GM23248 (cell line): ENCODE results near the gene DIRAS2. TPM values are rescaled to one million over a fixed set of nuclear protein-coding genes. Genes with fewer than 3 reads are reported as not detected.

Experiments
- DNase-seq: peaks from one replicate; pipeline ENCODE4 v3.0.0-alpha.2; 2015
- H2AFZ ChIP-seq: fragments of 200-600 bp; sonication (generic); 2 replicates; pipeline ENCODE4 v1.6.1; 2016; ENCODE audit warnings: antibody characterized with exemption
- H3F3A ChIP-seq: fragments of 200-600 bp; sonication (generic); 2 replicates; pipeline ENCODE4 v1.6.1; 2016; ENCODE audit warnings: mild to moderate bottlenecking, antibody characterized with exemption, mixed run types; ENCODE audit not compliant: insufficient read depth
- H3K27ac ChIP-seq: fragments of 200-600 bp; sonication (generic); 2 replicates; pipeline ENCODE4 v1.5.1; 2016; ENCODE audit warnings: mild to moderate bottlenecking
- H3K27me3 ChIP-seq: fragments of 200-600 bp; sonication (generic); replicated peaks from 2 replicates; pipeline ENCODE4 v1.6.1; 2016; ENCODE audit warnings: mild to moderate bottlenecking; ENCODE audit not compliant: insufficient read depth
- H3K36me3 ChIP-seq: fragments of 200-600 bp; sonication (generic); 2 replicates; pipeline ENCODE4 v1.6.1; 2016; ENCODE audit warnings: low read depth, mild to moderate bottlenecking
- H3K4me1 ChIP-seq: fragments of 200-600 bp; sonication (generic); 2 replicates; pipeline ENCODE4 v1.6.1; 2016; ENCODE audit warnings: mild to moderate bottlenecking; ENCODE audit not compliant: insufficient read depth
- H3K4me2 ChIP-seq: fragments of 200-600 bp; sonication (generic); one replicate; pipeline ENCODE4 v1.6.1; 2016; ENCODE audit warnings: mild to moderate bottlenecking; ENCODE audit not compliant: unreplicated experiment
- H3K4me3 ChIP-seq: fragments of 200-600 bp; sonication (generic); 2 replicates; pipeline ENCODE4 v1.5.1; 2016; ENCODE audit warnings: mild to moderate bottlenecking
- H3K79me2 ChIP-seq: fragments of 200-600 bp; sonication (generic); 2 replicates; pipeline ENCODE4 v1.6.1; 2016; ENCODE audit warnings: mild to moderate bottlenecking; ENCODE audit not compliant: insufficient read depth
- H3K9ac ChIP-seq: fragments of 200-600 bp; sonication (generic); 2 replicates; pipeline ENCODE4 v1.6.1; 2016; ENCODE audit warnings: mild to moderate bottlenecking
- H3K9me2 ChIP-seq: fragments of 200-600 bp; sonication (generic); 2 replicates; pipeline ENCODE4 v1.6.1; 2016; ENCODE audit warnings: mixed run types, mild to moderate bottlenecking, moderate library complexity; ENCODE audit not compliant: insufficient read depth
- H3K9me3 ChIP-seq: fragments of 200-600 bp; sonication (generic); one replicate; pipeline ENCODE4 v1.6.1; 2017; ENCODE audit warnings: low read depth
- H4K20me1 ChIP-seq: fragments of 200-600 bp; sonication (generic); 2 replicates; pipeline ENCODE4 v1.6.0; 2016; ENCODE audit not compliant: insufficient read depth
- EZH2 ChIP-seq: fragments of 200-600 bp; sonication (generic); IDR thresholded peaks from 2 replicates; pipeline ENCODE4 v1.6.1; 2018; ENCODE audit warnings: antibody characterized with exemption, mild to moderate bottlenecking; ENCODE audit not compliant: insufficient read depth, poor library complexity, severe bottlenecking
- EZH2phosphoT487 ChIP-seq: fragments of 200-600 bp; sonication (generic); IDR thresholded peaks from 2 replicates; pipeline ENCODE4 v1.6.1; 2018; ENCODE audit warnings: antibody characterized with exemption, moderate library complexity, mild to moderate bottlenecking, low read depth; ENCODE audit not compliant: insufficient read depth
- WGBS, 2 experiments: methylation state at CpG; one replicate each; pipeline ENCODE4 v1.1.6; 2015 to 2017; ENCODE audit warnings: low lambda C conversion rate in 2 of 2, low coverage in 1 of 2; ENCODE audit errors: missing lambda C conversion rate in 2 of 2; 5-methylcytosine and 5-hydroxymethylcytosine counted together
- in situ Hi-C: fragments of 300-500 bp; cut with MboI; formaldehyde crosslinking; loops from 2 replicates; pipeline ENCODE4 v1.15.0; 2020
- polyA plus RNA-seq: library from polyadenylated mRNA; unstranded; fragments of >200 nt; fragmentation: Nextera tagmentation; extraction: Ambion mirVana; gene quantifications from 2 replicates; pipeline ENCODE4 v1.2.1, GENCODE V29; 2016
- total RNA-seq: library from RNA; depleted of rRNA; stranded (reverse); fragments of >200 nt; shearing (Covaris generic); gene quantifications from 2 replicates; pipeline ENCODE4 v1.2.3, GENCODE V29; 2014; rRNA removed

Gene DIRAS2
- total and polyA plus RNA-seq, 2 experiments from 2014 or later, result not detected

DNA sequence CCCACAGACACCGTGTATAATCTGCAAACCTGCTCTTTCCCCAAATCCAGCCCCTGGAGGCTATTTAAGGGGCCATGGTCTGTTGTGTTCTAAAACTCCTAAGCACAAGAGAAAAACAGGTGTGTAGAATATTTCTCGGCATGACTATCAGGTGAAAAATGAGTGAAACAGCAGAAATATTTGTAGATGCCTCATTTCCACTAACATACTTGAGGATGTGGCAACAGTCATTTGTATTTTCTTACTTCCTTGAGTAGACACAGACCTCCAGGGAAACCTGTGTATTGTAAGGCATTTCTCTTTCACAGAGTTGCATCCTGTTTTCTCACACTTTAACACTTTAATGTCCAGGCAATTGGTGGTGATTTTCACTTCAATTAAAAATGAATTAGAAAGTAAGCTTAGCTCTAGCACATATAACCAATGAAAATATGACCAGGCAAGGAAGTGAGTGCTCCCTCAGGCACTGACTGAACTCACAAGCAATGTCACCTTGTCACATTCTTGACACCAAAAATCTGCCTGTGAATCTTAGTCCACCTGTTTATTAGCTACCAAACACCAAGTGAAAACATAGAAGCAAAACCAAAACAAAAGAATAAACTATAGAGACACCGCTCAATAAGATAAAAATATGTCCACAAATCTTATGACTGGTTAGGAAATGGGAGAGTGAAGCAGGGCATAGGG, 64.4 kb downstream of the DIRAS2 start:
- no peak overlapping the region for H3K27ac ChIP-seq
- H3K9ac ChIP-seq, result no peak overlapping the region
- no peaks in the 10 kb centered on the region for H3K36me3 ChIP-seq
- no peaks in the 10 kb centered on the region for H3K4me1 ChIP-seq
- H3K79me2 ChIP-seq, result no peaks in the 10 kb centered on the region
- no peaks in the 10 kb centered on the region for H3F3A ChIP-seq
- H3K9me3 ChIP-seq, result no peaks in the 10 kb centered on the region
- no peaks in the 10 kb centered on the region for H4K20me1 ChIP-seq
- no peak overlapping the region for H3K4me2 ChIP-seq
- no peaks in the 10 kb centered on the region for H3K9me2 ChIP-seq
- no peak overlapping the region for H3K4me3 ChIP-seq
- no peak for DNase-seq
- WGBS, 2 experiments, result 5 to 9% methylated on average over 3 of the region's 3 CpGs
- H3K27me3 ChIP-seq, result no peaks in the 10 kb centered on the region
- in situ Hi-C loops, result no loop called here
- no peak overlapping the region for H2AFZ ChIP-seq
- TF ChIP-seq EZH2 (no peak), EZH2phosphoT487 (no peak)

DNA sequence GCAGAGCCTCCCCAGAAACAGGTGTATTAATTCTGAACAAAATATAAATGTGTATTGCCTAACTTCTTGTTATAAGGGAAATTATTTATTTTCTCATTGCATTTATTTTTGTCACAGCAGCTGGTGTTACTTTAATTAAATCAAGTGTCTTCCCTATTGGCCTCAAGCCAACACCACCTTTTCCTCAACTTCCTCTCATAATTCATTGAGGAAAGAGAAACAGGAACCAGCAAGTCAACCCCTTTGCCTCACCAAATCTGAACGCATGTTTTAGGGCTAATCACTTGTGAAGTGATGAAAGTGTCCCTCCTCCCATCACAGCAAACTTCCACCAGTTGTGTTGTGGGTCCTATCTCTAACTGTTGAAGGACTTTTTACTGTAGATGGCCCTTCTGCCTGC, 73.1 kb downstream of the DIRAS2 start:
- no peaks in the 10 kb centered on the region for H3K9me3 ChIP-seq
- no peak overlapping the region for H3K27ac ChIP-seq
- no peaks in the 10 kb centered on the region for H4K20me1 ChIP-seq
- no peaks in the 10 kb centered on the region for H3K4me1 ChIP-seq
- H3F3A ChIP-seq, result no peaks in the 10 kb centered on the region
- no peak overlapping the region for H3K4me2 ChIP-seq
- H2AFZ ChIP-seq, result no peak overlapping the region
- 19 to 21% methylated on average over 1 of the region's 1 CpG for WGBS, 2 experiments
- DNase-seq, result no peak
- H3K4me3 ChIP-seq, result no peak overlapping the region
- no peak for TF ChIP-seq EZH2phosphoT487
- in situ Hi-C loops, result no loop called here
- no peaks in the 10 kb centered on the region for H3K79me2 ChIP-seq
- no peak overlapping the region for H3K9ac ChIP-seq
- no peaks in the 10 kb centered on the region for H3K9me2 ChIP-seq
- H3K36me3 ChIP-seq, result no peaks in the 10 kb centered on the region
- H3K27me3 ChIP-seq, result no peaks in the 10 kb centered on the region

DNA sequence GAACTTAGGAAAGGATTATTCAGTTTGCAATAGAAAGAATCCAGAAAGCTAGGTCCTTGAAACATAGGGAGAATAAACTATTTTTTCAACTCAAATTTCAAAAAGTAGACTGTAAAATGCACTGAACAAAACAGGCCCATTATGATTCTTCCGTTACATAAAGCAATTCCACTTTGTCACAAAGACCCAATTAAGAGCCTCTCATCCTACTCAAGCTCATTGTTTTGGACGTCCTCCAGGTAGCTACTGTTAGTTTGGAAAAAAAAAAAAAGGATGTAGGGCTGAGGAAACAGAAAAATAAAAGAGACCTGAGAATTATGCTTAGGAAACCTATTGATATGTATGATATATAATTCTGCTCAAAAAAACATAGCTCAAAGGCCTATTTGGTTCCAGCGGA, 74.0 kb downstream of the DIRAS2 start:
- Histone ChIP-seq H3K36me3 (no peaks in the 10 kb centered on the region), H4K20me1 (no peaks in the 10 kb centered on the region), H3K9me3 (no peaks in the 10 kb centered on the region), H3K4me2 (no peak overlapping the region), H3K27me3 (no peaks in the 10 kb centered on the region), H3K4me3 (no peak overlapping the region), H3K9ac (no peak overlapping the region), H2AFZ (no peak overlapping the region), H3K27ac (no peak overlapping the region), H3K4me1 (no peaks in the 10 kb centered on the region), H3F3A (no peaks in the 10 kb centered on the region), H3K79me2 (no peaks in the 10 kb centered on the region), H3K9me2 (no peaks in the 10 kb centered on the region)
- 9 to 11% methylated on average over 3 of the region's 3 CpGs for WGBS, 2 experiments
- in situ Hi-C loops, result no loop called here
- DNase-seq, result no peak
- TF ChIP-seq EZH2, result no peak

DNA sequence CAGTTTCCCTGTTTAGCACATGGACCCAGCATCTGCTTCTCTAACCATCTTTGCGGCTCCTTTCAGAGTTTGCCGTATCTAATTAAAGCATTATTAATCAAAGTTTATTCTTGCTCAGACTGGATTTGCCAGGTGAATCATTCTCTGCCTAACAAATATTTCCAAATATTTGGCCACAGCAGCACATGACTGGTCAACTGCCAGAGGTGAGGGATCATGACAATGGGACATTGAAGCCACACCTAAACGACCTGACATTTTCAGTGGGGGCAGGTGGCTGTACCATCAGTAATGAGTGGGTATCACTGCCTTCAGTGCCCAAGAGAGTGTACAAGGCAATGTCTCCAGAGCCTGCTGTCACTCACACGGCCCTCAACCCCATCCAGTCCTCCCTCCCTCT, 80.4 kb downstream of the DIRAS2 start:
- Histone ChIP-seq H3K79me2 (no peaks in the 10 kb centered on the region), H3K36me3 (no peaks in the 10 kb centered on the region), H4K20me1 (no peaks in the 10 kb centered on the region), H3K9me3 (no peaks in the 10 kb centered on the region), H3K4me2 (no peak overlapping the region), H3K9ac (no peak overlapping the region), H3K4me1 (no peaks in the 10 kb centered on the region), H2AFZ (no peak overlapping the region), H3K27me3 (no peaks in the 10 kb centered on the region), H3K9me2 (no peaks in the 10 kb centered on the region), H3F3A (no peaks in the 10 kb centered on the region), H3K4me3 (no peak overlapping the region), H3K27ac (no peak overlapping the region)
- TF ChIP-seq EZH2phosphoT487, result no peak
- TF ChIP-seq EZH2, result no peak
- in situ Hi-C loops, result no loop called here
- no peak for DNase-seq
- 32 to 38% methylated on average over 4 of the region's 4 CpGs for WGBS, 2 experiments

Other genes with a start within 250 kb of the DIRAS2 start
- gene SYK, start 159.0 kb upstream of the DIRAS2 start, total RNA-seq, result not detected in 2 replicates
- 0.18 TPM in 1 of 2 replicates, not detected in the other for gene SYK, start 159.0 kb upstream of the DIRAS2 start, polyA plus RNA-seq